IPS-15b (cell line): ENCODE measurements around the gene CDON.

Experiments
- H3K27me3 ChIP-seq: one replicate; pipeline ENCODE4 v1.6.1; 2013; ENCODE audit warnings: low read length; ENCODE audit not compliant: control insufficient read depth, insufficient read depth
- H3K36me3 ChIP-seq: one replicate; pipeline ENCODE4 v1.6.1; 2013; ENCODE audit warnings: low read length; ENCODE audit not compliant: control insufficient read depth, insufficient read depth
- H3K4me1 ChIP-seq: one replicate; pipeline ENCODE4 v1.6.1; 2013; ENCODE audit warnings: mild to moderate bottlenecking, low read length; ENCODE audit not compliant: control insufficient read depth, insufficient read depth
- H3K4me3 ChIP-seq: one replicate; pipeline ENCODE4 v1.5.1; 2013; ENCODE audit warnings: low read depth, low read length
- H3K9ac ChIP-seq: one replicate; pipeline ENCODE4 v1.6.1; 2013; ENCODE audit warnings: low read depth, mild to moderate bottlenecking, low read length
- H3K9me3 ChIP-seq: one replicate; pipeline ENCODE4 v1.6.1; 2013; ENCODE audit warnings: mild to moderate bottlenecking, low read length; ENCODE audit not compliant: control insufficient read depth, insufficient read depth

The CDON gene

GRCh38 chr11:126054882-126055281 is 7.8 kb downstream of the CDON start:
- H3K9me3 ChIP-seq, result no peaks in the 10 kb centered on the region
- no peaks in the 10 kb centered on the region for H3K27me3 ChIP-seq
- H3K9ac ChIP-seq, result no peak overlapping the region
- H3K4me3 ChIP-seq, result no peak overlapping the region
- peaks cover 2% of the 10 kb centered on the region for H3K4me1 ChIP-seq
- no peaks in the 10 kb centered on the region for H3K36me3 ChIP-seq

DNA sequence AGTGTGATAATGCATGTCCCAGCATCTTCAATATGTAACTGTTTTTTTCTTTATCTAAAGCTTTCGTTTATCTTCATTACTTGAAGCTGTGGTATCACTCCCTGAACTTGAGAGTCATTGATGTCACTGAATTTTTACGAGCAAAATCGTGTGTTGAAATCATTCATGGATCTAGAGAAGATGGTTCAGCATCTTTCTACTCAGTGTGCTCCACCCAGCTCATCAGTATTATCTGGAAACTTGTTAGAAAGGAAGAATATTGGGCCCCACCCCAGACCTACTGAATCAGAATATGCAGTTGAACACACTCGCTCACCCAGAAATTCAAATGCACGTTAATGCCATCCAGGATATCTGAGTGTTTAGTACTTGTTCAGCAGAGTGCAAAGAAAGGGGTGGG is 8.3 kb downstream of the CDON start:
- Histone ChIP-seq H3K4me3 (no peak overlapping the region), H3K9me3 (no peaks in the 10 kb centered on the region), H3K4me1 (peaks cover 2% of the 10 kb centered on the region), H3K27me3 (no peaks in the 10 kb centered on the region), H3K9ac (no peak overlapping the region), H3K36me3 (no peaks in the 10 kb centered on the region)

DNA sequence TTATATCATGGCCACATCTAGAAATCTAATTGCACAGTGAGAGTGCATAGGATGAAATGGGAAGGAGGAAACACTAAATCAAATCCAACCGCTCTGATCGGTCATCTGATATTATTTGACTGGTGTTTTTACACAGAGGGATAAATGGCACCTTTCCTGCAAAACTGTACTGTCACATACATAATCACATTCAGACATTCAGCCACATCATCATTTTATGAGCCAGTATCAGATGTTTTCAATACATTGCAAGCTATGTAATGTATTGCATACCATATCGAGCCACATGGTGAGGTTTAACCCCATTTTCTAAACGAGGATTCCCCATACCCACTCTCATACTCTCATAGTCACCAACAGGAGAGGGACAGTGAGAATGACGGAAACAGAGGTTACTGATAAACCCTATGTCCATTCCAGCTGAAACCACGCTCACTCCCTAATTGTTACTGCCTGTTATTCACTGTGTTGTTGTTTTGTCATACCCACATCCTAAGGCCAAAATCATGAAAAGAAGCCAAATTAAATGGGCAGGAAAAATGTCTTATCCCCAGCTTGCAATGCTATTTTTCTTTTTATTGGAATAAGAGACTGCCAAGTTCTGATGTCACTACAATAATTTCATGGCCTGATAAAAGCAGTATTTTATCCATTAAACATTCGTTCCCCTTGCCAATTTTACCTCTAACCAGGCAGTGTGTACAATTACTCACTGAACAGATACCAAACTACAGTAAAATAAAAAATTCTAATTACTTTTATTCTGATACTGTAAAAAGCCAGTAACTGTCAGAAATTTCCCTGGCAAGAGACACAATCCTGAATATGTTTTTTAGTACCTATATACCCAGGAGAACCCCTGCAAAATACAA is 9.0 kb downstream of the CDON start:
- Histone ChIP-seq H3K4me3 (no peak overlapping the region), H3K9me3 (no peaks in the 10 kb centered on the region), H3K9ac (no peak overlapping the region), H3K4me1 (no peaks in the 10 kb centered on the region), H3K36me3 (no peaks in the 10 kb centered on the region), H3K27me3 (no peaks in the 10 kb centered on the region)

- no peaks in the 10 kb centered on the region for H3K27me3 ChIP-seq
- H3K4me1 ChIP-seq, result no peaks in the 10 kb centered on the region
- no peaks in the 10 kb centered on the region for H3K36me3 ChIP-seq
- no peak overlapping the region for H3K4me3 ChIP-seq
- no peak overlapping the region for H3K9ac ChIP-seq
- no peaks in the 10 kb centered on the region for H3K9me3 ChIP-seq
Measured at GRCh38 chr11:126051117-126051516, 11.5 kb downstream of the CDON start.

DNA sequence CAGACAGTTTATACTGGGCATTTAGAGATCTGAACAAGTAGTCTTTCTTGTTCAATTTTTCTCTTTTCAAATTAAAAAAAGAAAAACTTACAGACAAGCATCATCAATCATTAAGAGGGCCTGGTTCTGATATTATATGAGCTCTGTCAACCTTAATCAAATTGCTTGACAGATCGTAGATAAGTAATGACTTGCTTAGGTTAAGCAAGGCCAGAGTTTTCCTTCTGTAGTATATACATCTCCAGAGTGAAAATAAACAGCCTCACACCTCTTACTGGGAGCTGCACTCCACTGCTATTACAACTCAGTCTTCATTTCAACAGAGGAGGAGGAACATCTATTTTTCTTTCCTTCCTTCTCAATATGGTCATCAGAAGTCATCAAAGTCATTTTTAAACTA is 13.5 kb downstream of the CDON start:
- H3K36me3 ChIP-seq, result no peaks in the 10 kb centered on the region
- H3K4me3 ChIP-seq, result no peak overlapping the region
- H3K4me1 ChIP-seq, result no peaks in the 10 kb centered on the region
- H3K9me3 ChIP-seq, result no peaks in the 10 kb centered on the region
- H3K27me3 ChIP-seq, result no peaks in the 10 kb centered on the region
- H3K9ac ChIP-seq, result no peak overlapping the region

GRCh38 chr11:126048197-126048596 is 14.5 kb downstream of the CDON start:
- no peaks in the 10 kb centered on the region for H3K27me3 ChIP-seq
- H3K4me3 ChIP-seq, result no peak overlapping the region
- H3K9me3 ChIP-seq, result no peaks in the 10 kb centered on the region
- no peaks in the 10 kb centered on the region for H3K36me3 ChIP-seq
- no peak overlapping the region for H3K9ac ChIP-seq
- H3K4me1 ChIP-seq, result no peaks in the 10 kb centered on the region

- Histone ChIP-seq H3K36me3 (no peaks in the 10 kb centered on the region), H3K27me3 (no peaks in the 10 kb centered on the region), H3K4me3 (no peak overlapping the region), H3K9me3 (no peaks in the 10 kb centered on the region), H3K9ac (no peak overlapping the region), H3K4me1 (no peaks in the 10 kb centered on the region)
Measured at GRCh38 chr11:126046570-126047195, 16.0 kb downstream of the CDON start.

DNA sequence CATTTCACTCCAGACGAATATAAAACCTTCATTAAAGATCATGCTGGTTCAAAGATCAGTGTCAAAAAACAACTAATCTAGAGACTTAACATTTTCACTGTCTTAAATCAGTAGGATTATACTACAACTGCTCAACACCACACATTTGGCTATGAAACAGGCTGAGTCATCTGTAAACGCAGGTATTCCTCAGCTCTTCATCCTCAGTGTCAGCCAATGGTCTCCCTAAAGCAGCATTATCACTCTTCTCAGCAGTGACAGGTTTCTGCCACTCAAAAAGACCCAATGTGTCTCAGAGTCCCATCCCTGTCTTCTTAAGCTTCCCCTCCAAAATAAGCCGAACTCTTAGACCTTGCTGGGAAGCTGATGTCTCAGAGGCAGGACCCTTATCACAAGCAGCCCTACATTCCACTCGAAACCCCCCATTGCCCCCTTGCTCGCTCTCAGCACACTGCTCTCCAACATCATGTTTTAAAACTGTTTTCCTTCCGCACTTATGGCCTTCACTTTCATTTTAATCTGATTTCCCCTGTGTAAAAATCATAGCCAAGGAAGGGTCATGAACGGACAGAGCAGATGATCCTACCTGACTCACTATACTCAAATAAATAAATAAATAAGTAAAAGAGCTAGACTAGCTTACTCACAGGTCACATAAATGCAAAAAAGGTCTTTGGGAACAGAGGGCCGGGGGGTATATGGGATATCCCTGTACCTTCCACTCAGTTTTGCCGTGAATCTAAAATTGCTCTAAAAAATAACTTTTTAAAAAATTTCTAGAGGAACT is 23.0 kb downstream of the CDON start:
- Histone ChIP-seq H3K9ac (no peak overlapping the region), H3K27me3 (no peaks in the 10 kb centered on the region), H3K36me3 (no peaks in the 10 kb centered on the region), H3K4me3 (no peak overlapping the region), H3K4me1 (peaks cover 5% of the 10 kb centered on the region), H3K9me3 (no peaks in the 10 kb centered on the region)

DNA sequence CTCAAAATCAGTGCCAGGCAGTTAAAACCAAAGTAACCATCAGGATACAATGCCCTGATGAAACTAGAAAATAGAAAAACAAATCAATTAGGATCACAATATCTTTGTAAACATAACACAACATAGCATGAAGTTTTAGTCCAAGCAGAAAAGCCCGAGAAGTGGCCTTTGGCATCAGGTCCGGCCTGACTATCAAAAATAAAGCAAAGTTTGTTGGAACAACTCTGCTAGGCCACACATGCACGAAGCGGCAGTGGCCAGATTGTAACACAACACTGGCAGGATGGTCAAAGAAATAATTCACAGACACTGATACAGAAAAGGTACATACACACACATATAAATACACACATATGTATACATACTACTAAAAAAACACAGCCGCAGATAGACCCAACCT is 26.9 kb downstream of the CDON start:
- H3K9ac ChIP-seq, result no peak overlapping the region
- no peaks in the 10 kb centered on the region for H3K9me3 ChIP-seq
- no peak overlapping the region for H3K4me3 ChIP-seq
- peaks cover 13% of the 10 kb centered on the region for H3K4me1 ChIP-seq
- no peaks in the 10 kb centered on the region for H3K36me3 ChIP-seq
- H3K27me3 ChIP-seq, result no peaks in the 10 kb centered on the region

DNA sequence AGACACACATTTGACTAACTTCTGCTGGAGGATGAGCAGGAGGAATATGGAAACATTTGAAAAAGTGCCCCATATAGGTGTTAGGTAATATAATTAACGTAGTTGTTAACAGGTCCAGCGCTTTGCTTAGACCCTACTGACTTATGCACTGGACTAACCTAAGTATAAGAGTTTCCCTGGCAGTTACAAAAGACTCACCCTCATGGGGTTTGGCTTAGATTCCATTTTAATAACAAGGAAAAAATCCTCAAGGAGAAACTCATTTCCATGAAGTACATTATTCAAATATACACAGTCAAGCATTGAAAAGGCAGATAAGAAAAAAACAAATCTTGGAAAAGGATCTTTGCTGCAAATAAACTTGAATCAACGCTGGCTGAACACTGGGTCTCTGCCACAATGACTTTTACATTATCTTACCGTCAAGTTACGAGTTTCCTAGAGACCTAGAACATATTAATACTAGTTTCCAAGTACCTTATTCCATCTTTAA is 27.7 kb downstream of the CDON start:
- no peak overlapping the region for H3K9ac ChIP-seq

DNA sequence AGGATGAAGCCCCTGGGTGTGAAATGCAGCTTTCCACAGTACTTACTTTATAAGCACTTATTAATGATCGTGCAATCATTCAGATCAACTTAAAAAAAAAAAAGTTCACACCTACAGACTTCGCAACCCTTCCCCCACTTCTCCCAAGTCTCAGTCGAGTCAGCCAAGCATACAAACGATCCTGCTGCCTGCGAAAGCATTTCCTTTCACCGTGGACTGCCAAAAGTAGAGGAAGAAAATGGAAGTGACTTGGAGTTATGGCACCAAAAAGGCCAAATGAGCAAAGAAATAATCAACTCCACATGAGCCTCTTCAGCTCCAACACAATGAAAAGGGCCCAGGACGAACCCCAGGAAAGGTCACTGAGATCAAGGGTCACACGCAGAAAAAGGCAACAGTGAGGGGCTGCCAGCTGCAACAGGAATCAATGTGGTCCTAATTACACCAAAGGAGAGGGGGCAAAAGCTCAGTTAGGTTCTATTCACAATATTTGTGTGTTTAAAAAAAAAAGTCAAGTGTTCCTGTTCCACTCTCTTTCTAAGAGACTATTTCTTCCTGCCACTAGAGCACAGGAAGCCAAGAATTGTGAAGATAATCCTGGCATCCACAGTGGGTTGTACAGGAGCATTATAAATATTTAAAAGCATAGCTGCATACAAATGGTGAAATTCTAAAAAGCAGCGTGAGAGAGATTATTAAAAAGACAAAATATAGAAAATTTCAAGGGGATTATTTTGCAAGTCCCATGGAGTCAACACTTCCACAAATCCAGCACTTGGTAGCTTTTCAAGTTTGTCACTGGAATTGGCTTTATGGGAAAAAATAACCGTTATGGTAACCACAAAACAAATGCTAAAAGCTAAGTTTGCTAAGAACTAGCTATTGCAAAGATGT is 28.4 kb downstream of the CDON start:
- H3K27me3 ChIP-seq, result no peaks in the 10 kb centered on the region
- no peaks in the 10 kb centered on the region for H3K9me3 ChIP-seq
- H3K36me3 ChIP-seq, result no peaks in the 10 kb centered on the region
- H3K9ac ChIP-seq, result no peak overlapping the region
- no peak overlapping the region for H3K4me3 ChIP-seq
- peaks cover 9% of the 10 kb centered on the region for H3K4me1 ChIP-seq

More for the DNA sequence above, 27.7 kb downstream of the CDON start:
- no peaks in the 10 kb centered on the region for H3K27me3 ChIP-seq
- no peak overlapping the region for H3K4me3 ChIP-seq
- H3K36me3 ChIP-seq, result no peaks in the 10 kb centered on the region
- peaks cover 13% of the 10 kb centered on the region for H3K4me1 ChIP-seq
- H3K9me3 ChIP-seq, result no peaks in the 10 kb centered on the region
